Ovary (tissue), 3 donors: ENCODE data around the gene DSCAML1.

Source experiments
- EP300 ChIP-seq: sonication (generic); formaldehyde crosslinking; IDR thresholded peaks from one replicate; pipeline ENCODE4 v1.6.1; 2017; ENCODE audit warnings: antibody characterized with exemption
- POLR2A ChIP-seq: fragments of 450-650 bp; IDR thresholded peaks from one replicate; pipeline ENCODE4 v1.6.1; 2017; ENCODE audit warnings: antibody characterized with exemption, mild to moderate bottlenecking, moderate library complexity
- TF ChIP-seq, protein P1 (sequence below), 3 donors: fragments of 450-650 bp in 2 of 3; fragments of 200-600 bp in 1 of 3; IDR thresholded peaks; one replicate each; pipeline versions ENCODE4 v1.5.1 to v1.8.0; 2016 to 2022; ENCODE audit warnings: antibody characterized with exemption in 3 of 3, mild to moderate bottlenecking in 1 of 3
- donor health status: DM: no; HTN: no; CAD: no.

DNA sequence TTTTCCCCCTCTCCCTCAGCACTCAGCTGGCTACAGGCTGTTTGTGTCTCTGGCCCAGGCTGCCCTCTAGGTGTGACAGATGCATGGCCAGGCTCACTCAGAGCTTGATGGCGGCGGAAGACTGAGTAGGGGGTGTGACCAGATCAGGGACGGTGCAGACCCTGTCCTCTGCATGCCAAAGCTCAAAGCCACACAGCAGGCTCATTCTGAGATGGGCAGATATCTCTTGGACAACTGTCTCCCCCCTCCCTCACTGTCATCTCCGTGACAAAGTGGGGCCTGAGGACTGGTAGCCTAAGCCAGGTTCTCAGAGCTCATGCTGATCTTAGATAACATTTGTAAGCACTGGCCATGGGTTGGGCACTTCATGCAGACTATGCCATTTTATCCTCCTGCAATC, 231.3 kb downstream of the DSCAML1 start:
- TF ChIP-seq, protein P1, sequence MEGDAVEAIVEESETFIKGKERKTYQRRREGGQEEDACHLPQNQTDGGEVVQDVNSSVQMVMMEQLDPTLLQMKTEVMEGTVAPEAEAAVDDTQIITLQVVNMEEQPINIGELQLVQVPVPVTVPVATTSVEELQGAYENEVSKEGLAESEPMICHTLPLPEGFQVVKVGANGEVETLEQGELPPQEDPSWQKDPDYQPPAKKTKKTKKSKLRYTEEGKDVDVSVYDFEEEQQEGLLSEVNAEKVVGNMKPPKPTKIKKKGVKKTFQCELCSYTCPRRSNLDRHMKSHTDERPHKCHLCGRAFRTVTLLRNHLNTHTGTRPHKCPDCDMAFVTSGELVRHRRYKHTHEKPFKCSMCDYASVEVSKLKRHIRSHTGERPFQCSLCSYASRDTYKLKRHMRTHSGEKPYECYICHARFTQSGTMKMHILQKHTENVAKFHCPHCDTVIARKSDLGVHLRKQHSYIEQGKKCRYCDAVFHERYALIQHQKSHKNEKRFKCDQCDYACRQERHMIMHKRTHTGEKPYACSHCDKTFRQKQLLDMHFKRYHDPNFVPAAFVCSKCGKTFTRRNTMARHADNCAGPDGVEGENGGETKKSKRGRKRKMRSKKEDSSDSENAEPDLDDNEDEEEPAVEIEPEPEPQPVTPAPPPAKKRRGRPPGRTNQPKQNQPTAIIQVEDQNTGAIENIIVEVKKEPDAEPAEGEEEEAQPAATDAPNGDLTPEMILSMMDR (IDR thresholded peaks at IDR 0.05), result no peak
- TF ChIP-seq POLR2A, result no peak
- TF ChIP-seq EP300, result no peak
